IMR-90 (cell line): ENCODE results near the gene INO80B. TPM values are rescaled to one million over a fixed set of nuclear protein-coding genes. Genes with fewer than 3 reads are reported as not detected.

Experiments used
- ATAC-seq: fragments of 200-7000 bp; cut with Tn5 transposase; 2 replicates; pipeline ENCODE4 v1.9.1; 2020; ENCODE audit warnings: low read depth, mild to moderate bottlenecking, moderate library complexity
- BruUV-seq: library from RNA; stranded (reverse); fragments of 400-500 nt; replicated peaks from 2 replicates; lab custom pipeline; 2021; lab: Mats Ljungman, UMichigan
- CTCF ChIA-PET: fragments of 300-600 bp; formaldehyde crosslinking; extraction: SDS; loops from one replicate; lab custom pipeline; 2021; ENCODE audit warnings: antibody characterized with exemption; lab: Yijun Ruan, JAX
- POLR2A ChIA-PET: fragments of 300-600 bp; sonication (Branson Sonifier 250); formaldehyde crosslinking; loops from one replicate; lab custom pipeline; 2022; ENCODE audit warnings: antibody characterized with exemption; ENCODE audit not compliant: unreplicated experiment; lab: Charles Lee
- DNase-seq: peaks from one replicate; pipeline ENCODE4 v3.0.0; 2013
- H2AFZ ChIP-seq: replicated peaks from 2 replicates; pipeline ENCODE3; 2013; ENCODE audit warnings: low read length, mild to moderate bottlenecking; ENCODE audit not compliant: poor library complexity
- H2AK5ac ChIP-seq: 2 replicates; pipeline ENCODE4 v1.6.1; 2013; ENCODE audit warnings: low read depth, low read length, inconsistent platforms
- H2AK9ac ChIP-seq: replicated peaks from 2 replicates; pipeline ENCODE3; 2013; ENCODE audit warnings: mild to moderate bottlenecking, low read depth, low read length, moderate library complexity; ENCODE audit not compliant: poor library complexity
- H2BK120ac ChIP-seq: 2 replicates; pipeline ENCODE4 v1.6.1; 2013; ENCODE audit warnings: low read depth, low read length, inconsistent platforms
- H2BK15ac ChIP-seq: 3 replicates; pipeline ENCODE4 v1.6.1; 2013; ENCODE audit warnings: low read depth, low read length, inconsistent platforms
- H2BK20ac ChIP-seq: 2 replicates; pipeline ENCODE4 v1.6.1; 2013; ENCODE audit warnings: low read depth, mild to moderate bottlenecking, inconsistent platforms, low read length, moderate library complexity
- H2BK5ac ChIP-seq: 2 replicates; pipeline ENCODE4 v1.6.1; 2013; ENCODE audit warnings: mild to moderate bottlenecking, low read depth, low read length, inconsistent platforms; ENCODE audit not compliant: poor library complexity, severe bottlenecking
- H3K14ac ChIP-seq: replicated peaks from 2 replicates; pipeline ENCODE4 v1.6.1; 2013; ENCODE audit warnings: low read depth, low read length, inconsistent platforms
- H3K18ac ChIP-seq: 2 replicates; pipeline ENCODE4 v1.6.1; 2013; ENCODE audit warnings: low read depth, low read length, control low read depth
- H3K23ac ChIP-seq: 2 replicates; pipeline ENCODE4 v1.6.1; 2013; ENCODE audit warnings: low read depth, low read length, inconsistent platforms
- H3K27ac ChIP-seq: 2 replicates; pipeline ENCODE4 v1.5.1; 2013; ENCODE audit warnings: mild to moderate bottlenecking, control low read depth, low read length; ENCODE audit not compliant: insufficient read depth
- H3K27me3 ChIP-seq: 2 replicates; pipeline ENCODE4 v1.6.1; 2013; ENCODE audit warnings: low read length; ENCODE audit not compliant: control insufficient read depth, insufficient read depth
- H3K36me3 ChIP-seq: 2 replicates; pipeline ENCODE4 v1.6.1; 2013; ENCODE audit warnings: low read length, mixed read lengths; ENCODE audit not compliant: control insufficient read depth, insufficient read depth
- H3K4ac ChIP-seq: 2 replicates; pipeline ENCODE4 v1.6.1; 2013; ENCODE audit warnings: low read depth, low read length, inconsistent platforms
- H3K4me1 ChIP-seq: 2 replicates; pipeline ENCODE4 v1.6.1; 2013; ENCODE audit warnings: low read length, mixed read lengths; ENCODE audit not compliant: control insufficient read depth, insufficient read depth
- H3K4me2 ChIP-seq: 2 replicates; pipeline ENCODE4 v1.6.1; 2013; ENCODE audit warnings: low read depth, mild to moderate bottlenecking, control low read depth, low read length, moderate library complexity
- H3K4me3 ChIP-seq: 2 replicates; pipeline ENCODE4 v1.5.1; 2013; ENCODE audit warnings: low read depth, mild to moderate bottlenecking, control low read depth, low read length, moderate library complexity; ENCODE audit not compliant: insufficient read depth
- H3K56ac ChIP-seq: 2 replicates; pipeline ENCODE4 v1.6.1; 2013; ENCODE audit warnings: low read length, inconsistent platforms; ENCODE audit not compliant: insufficient read depth; ENCODE audit errors: extremely low read depth
- H3K79me1 ChIP-seq, 2 experiments: 2 replicates each; pipeline ENCODE4 v1.6.1; 2013; ENCODE audit warnings: low read length in 2 of 2, inconsistent platforms in 1 of 2, low read depth in 1 of 2
- H3K9ac ChIP-seq: 2 replicates; pipeline ENCODE4 v1.6.1; 2013; ENCODE audit warnings: low read depth, low read length, control low read depth
- H3K9me1 ChIP-seq: 2 replicates; pipeline ENCODE4 v1.6.1; 2013; ENCODE audit warnings: low read length, inconsistent platforms; ENCODE audit not compliant: insufficient read depth
- H3K9me3 ChIP-seq: 2 replicates; pipeline ENCODE4 v1.6.1; 2013; ENCODE audit warnings: low read length; ENCODE audit not compliant: control insufficient read depth, insufficient read depth
- H4K20me1 ChIP-seq: 2 replicates; pipeline ENCODE4 v1.6.1; 2013; ENCODE audit warnings: low read length, inconsistent platforms; ENCODE audit not compliant: insufficient read depth
- H4K5ac ChIP-seq: 2 replicates; pipeline ENCODE4 v1.6.1; 2013; ENCODE audit warnings: mild to moderate bottlenecking, low read depth, low read length, control low read depth
- H4K8ac ChIP-seq, 2 experiments: 2 replicates each; pipeline ENCODE4 v1.6.1; 2013; ENCODE audit warnings: low read depth in 2 of 2, low read length in 2 of 2, control low read depth in 1 of 2, inconsistent platforms in 1 of 2
- H4K91ac ChIP-seq: 2 replicates; pipeline ENCODE4 v1.6.1; 2013; ENCODE audit warnings: low read depth, low read length, inconsistent platforms; ENCODE audit not compliant: insufficient read depth
- BHLHE40 ChIP-seq: fragments of 150-350 bp; IDR thresholded peaks from 2 replicates; pipeline ENCODE4 v1.6.1; 2016; ENCODE audit warnings: mild to moderate bottlenecking, low read depth, low read length
- CEBPB ChIP-seq: IDR thresholded peaks from 2 replicates; pipeline ENCODE4 v1.6.1; 2012; ENCODE audit warnings: low read depth, low read length, improper control_type of control experiment
- CHD1 ChIP-seq: IDR thresholded peaks from 2 replicates; pipeline ENCODE4 v1.6.1; 2012; ENCODE audit warnings: low read depth, low read length, improper control_type of control experiment
- CTCF ChIP-seq: conservative IDR thresholded peaks from 2 replicates; pipeline ENCODE4 v1.5.1; 2012; ENCODE audit warnings: mild to moderate bottlenecking, low read depth, low read length, improper control_type of control experiment
- ELK1 ChIP-seq: fragments of 150-350 bp; IDR thresholded peaks from 2 replicates; pipeline ENCODE4 v1.6.1; 2016; ENCODE audit warnings: low read depth, mild to moderate bottlenecking, low read length, moderate library complexity, borderline replicate concordance
- FOS ChIP-seq: fragments of 150-350 bp; IDR thresholded peaks from 2 replicates; pipeline ENCODE4 v1.6.1; 2016; ENCODE audit warnings: low read depth, low read length
- MAFK ChIP-seq: IDR thresholded peaks from 2 replicates; pipeline ENCODE4 v1.6.1; 2012; ENCODE audit warnings: low read depth, low read length, improper control_type of control experiment
- MAZ ChIP-seq: IDR thresholded peaks from 2 replicates; pipeline ENCODE4 v1.6.1; 2012; ENCODE audit warnings: low read depth, mild to moderate bottlenecking, low read length, improper control_type of control experiment, moderate library complexity, borderline replicate concordance
- MXI1 ChIP-seq: IDR thresholded peaks from 2 replicates; pipeline ENCODE4 v1.6.1; 2012; ENCODE audit warnings: low read depth, mild to moderate bottlenecking, low read length, moderate library complexity, borderline replicate concordance
- NFE2L2 ChIP-seq: fragments of 150-350 bp; IDR thresholded peaks from 2 replicates; pipeline ENCODE4 v1.6.1; 2016; ENCODE audit warnings: low read depth, mild to moderate bottlenecking, low read length
- POLR2A ChIP-seq: IDR thresholded peaks from 2 replicates; pipeline ENCODE4 v1.6.1; 2012; ENCODE audit warnings: mild to moderate bottlenecking, low read depth, low read length
- RAD21 ChIP-seq: IDR thresholded peaks from 2 replicates; pipeline ENCODE4 v1.6.1; 2012; ENCODE audit warnings: low read length, improper control_type of control experiment
- RCOR1 ChIP-seq: IDR thresholded peaks from 2 replicates; pipeline ENCODE4 v1.6.1; 2012; ENCODE audit warnings: mild to moderate bottlenecking, low read length, improper control_type of control experiment; ENCODE audit not compliant: insufficient replicate concordance
- SMC3 ChIP-seq: fragments of 150-350 bp; IDR thresholded peaks from 2 replicates; pipeline ENCODE4 v1.6.1; 2016; ENCODE audit warnings: low read depth, mild to moderate bottlenecking, antibody characterized with exemption, low read length, moderate library complexity
- WGBS, 2 experiments: methylation state at CpG; one replicate each; pipeline versions ENCODE4 v1.1.5 to v1.1.7; 2013; ENCODE audit warnings: missing lambda C conversion rate in 2 of 2; ENCODE audit not compliant: insufficient read length in 1 of 2; ENCODE audit errors: extremely low coverage in 2 of 2; 5-methylcytosine and 5-hydroxymethylcytosine counted together
- dilution Hi-C: fragments of 300-500 bp; cut with HindIII; formaldehyde crosslinking; loops from one replicate; pipeline ENCODE4 v1.14.3; 2018; ENCODE audit warnings: low sequenced_read_pairs; ENCODE audit not compliant: unreplicated experiment
- in situ Hi-C: fragments of 300-500 bp; cut with MboI; formaldehyde crosslinking; loops from 3 replicates; pipeline ENCODE4 v1.14.3; 2019; ENCODE audit warnings: low sequenced_read_pairs, inconsistent platforms, mixed read lengths
- intact Hi-C: fragments of 100-400 bp; cut with micrococcal nuclease; formaldehyde crosslinking; loops from 2 replicates; pipeline ENCODE4 v1.10.0; 2022
- polyA plus RNA-seq, 3 experiments: library from polyadenylated mRNA; depleted of rRNA; stranded (reverse); fragments of >200 nt; gene quantifications; 2 replicates each; pipeline ENCODE4 v1.2.3, GENCODE V29; 2012; ENCODE audit warnings: low replicate concordance in 1 of 3
- total RNA-seq: library from RNA; depleted of rRNA; stranded (reverse); fragments of >200 nt; gene quantifications from 2 replicates; pipeline ENCODE4 v1.2.3, GENCODE V29; 2012
- TF ChIP-seq, protein P1 (sequence below): fragments of 150-350 bp; IDR thresholded peaks from 2 replicates; pipeline ENCODE4 v1.6.1; 2017; ENCODE audit warnings: mild to moderate bottlenecking, antibody characterized with exemption, low read length, low read depth

INO80B gene
- total and polyA plus RNA-seq, 2 of the 4 experiments (the other 2 are of a cell fraction) = 4.5 to 10.5 TPM

DNA sequence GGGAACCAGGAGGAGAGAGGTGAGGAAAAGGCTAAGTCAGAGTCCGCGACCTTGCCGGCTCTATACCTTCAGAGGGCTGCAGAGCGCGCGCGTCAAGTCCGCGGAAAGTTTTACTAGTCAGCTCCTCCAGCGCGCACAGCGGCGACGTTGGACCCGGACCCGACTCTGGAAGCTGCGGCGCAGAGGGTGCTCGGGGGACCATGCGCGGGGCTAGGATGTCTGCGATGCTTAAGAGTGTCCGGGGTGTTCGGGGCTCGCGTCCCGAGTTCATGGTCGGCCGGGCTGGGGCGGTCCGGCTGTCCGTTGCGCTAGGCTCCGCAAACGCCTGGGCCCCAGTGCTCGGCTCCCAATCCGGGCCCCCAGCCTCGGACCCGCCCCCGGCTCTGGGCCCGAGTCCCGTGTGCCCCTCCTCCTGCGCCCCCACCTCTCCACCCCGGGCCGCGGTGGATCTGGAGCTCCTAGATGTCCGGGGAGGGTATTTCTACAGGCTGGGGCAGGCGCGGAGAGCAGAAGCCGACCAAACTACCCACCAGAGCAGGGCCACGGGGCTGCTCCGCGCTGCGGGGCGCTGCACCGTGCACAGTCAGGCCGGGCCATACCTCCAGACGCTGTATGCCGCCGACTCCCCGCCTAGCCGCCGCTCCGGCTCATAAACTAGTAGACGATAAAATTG, 44.5 kb downstream of the INO80B start, which contains the start of gene LBX2:
TSS of gene LBX2 (minus strand) at position 337 of the 673 bp plus-strand sequence. CDS start at position 271, 66 bp downstream.
- CTCF ChIA-PET = interaction anchor here (0.6 to 0.7 kb wide), 2 partner anchors 11 to 89 kb away, joined by 3 to 8 read pairs; no protein-coding TSS in a partner anchor
- Histone ChIP-seq H3K4ac (no peak within 1 kb of the TSS), H4K91ac (no peak within 1 kb of the TSS), H2BK20ac (no peak within 1 kb of the TSS), H3K4me1 (peaks cover 14% of the 10 kb centered on the region), H3K36me3 (peaks cover 2% of the 10 kb centered on the region; the same call in 1 of the 2 replicates), H3K9ac (no peak within 1 kb of the TSS), H3K23ac (no peak within 1 kb of the TSS), H3K9me3 (no peaks in the 10 kb centered on the region), H2BK5ac (no peak within 1 kb of the TSS), H2AFZ (peak within 1 kb of the TSS; percentile 76), H2BK15ac (no peak within 1 kb of the TSS), H4K20me1 (no peaks in the 10 kb centered on the region), H3K27me3 (peaks cover 38% of the 10 kb centered on the region), H3K9me1 (no peaks in the 10 kb centered on the region), H4K5ac (no peak within 1 kb of the TSS), H2AK5ac (no peak within 1 kb of the TSS), H3K79me1 (peaks cover 0 to 17% of the 10 kb centered on the region in 2 experiments; a peak in 3 of 4 replicates), H3K56ac (no peak within 1 kb of the TSS), H3K14ac (no peak within 1 kb of the TSS), H2BK120ac (no peak within 1 kb of the TSS), H3K4me2 (peak within 1 kb of the TSS; percentile 74), H3K4me3 (peak within 1 kb of the TSS; percentile 12; the same call in 1 of the 2 replicates), H3K27ac (no peak within 1 kb of the TSS), H3K18ac (no peak within 1 kb of the TSS), H4K8ac (no peak within 1 kb of the TSS; a peak in 1 of 4 replicates), H2AK9ac (no peak within 1 kb of the TSS)
- POLR2A ChIA-PET = no interaction called here
- dilution Hi-C loops (no loop called here), intact Hi-C loops (no loop called here), in situ Hi-C loops (loop anchor here (25.0 kb wide), 1 partner anchor 363 kb away; no protein-coding TSS in a partner anchor)
- DNase-seq (no peak), ATAC-seq (peak; percentile 10)
- no TSS peak for BruUV-seq
- 5% methylated on average over 44 of the region's 65 CpGs; no CpG with 5 or more reads in 1 of the 2 experiments for WGBS, 2 experiments
- TF ChIP-seq CHD1 = no peak
- no peak for TF ChIP-seq BHLHE40
- no peak for TF ChIP-seq FOS
- TF ChIP-seq NFE2L2 = no peak
- TF ChIP-seq SMC3 = no peak
- no peak for TF ChIP-seq POLR2A
- TF ChIP-seq ELK1 = no peak
- no peak for TF ChIP-seq CTCF
- TF ChIP-seq RCOR1 = no peak
- no peak for TF ChIP-seq MXI1
- TF ChIP-seq, protein P1, sequence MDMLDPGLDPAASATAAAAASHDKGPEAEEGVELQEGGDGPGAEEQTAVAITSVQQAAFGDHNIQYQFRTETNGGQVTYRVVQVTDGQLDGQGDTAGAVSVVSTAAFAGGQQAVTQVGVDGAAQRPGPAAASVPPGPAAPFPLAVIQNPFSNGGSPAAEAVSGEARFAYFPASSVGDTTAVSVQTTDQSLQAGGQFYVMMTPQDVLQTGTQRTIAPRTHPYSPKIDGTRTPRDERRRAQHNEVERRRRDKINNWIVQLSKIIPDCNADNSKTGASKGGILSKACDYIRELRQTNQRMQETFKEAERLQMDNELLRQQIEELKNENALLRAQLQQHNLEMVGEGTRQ = no peak
- TF ChIP-seq MAZ = no peak
- no peak for TF ChIP-seq CEBPB
- TF ChIP-seq MAFK = no peak
- TF ChIP-seq RAD21 = no peak
